HepG2 (cell line): ENCODE data around the gene ICAM5. TPM values are rescaled to one million over a fixed set of nuclear protein-coding genes. Genes with fewer than 3 reads are reported as not detected.

ENCODE experiments used
- ELF1 ChIP-seq: sonication (generic); formaldehyde crosslinking; IDR thresholded peaks from 2 replicates; pipeline ENCODE4 v1.4.0; 2020; ENCODE audit warnings: missing genetic modification reagents
- FOSL2 ChIP-seq: sonication (generic); formaldehyde crosslinking; IDR thresholded peaks from 2 replicates; pipeline ENCODE4 v1.4.0; 2020; ENCODE audit warnings: missing genetic modification reagents
- FOXC1 ChIP-seq: sonication (generic); formaldehyde crosslinking; IDR thresholded peaks from 2 replicates; pipeline ENCODE4 v1.8.0; 2022; ENCODE audit warnings: mild to moderate bottlenecking, missing genetic modification reagents, borderline replicate concordance
- FOXP1 ChIP-seq, 2 experiments: fragments of 450-650 bp in 1 of 2; IDR thresholded peaks; 2 replicates each; pipeline ENCODE4 v1.6.1; 2017 to 2018; ENCODE audit warnings: antibody characterized with exemption in 1 of 2
- GMEB1 ChIP-seq: sonication (generic); formaldehyde crosslinking; IDR thresholded peaks from 2 replicates; pipeline ENCODE4 v1.5.1; 2020; ENCODE audit warnings: missing genetic modification reagents, mild to moderate bottlenecking, borderline replicate concordance
- GPN1 ChIP-seq: sonication (generic); formaldehyde crosslinking; IDR thresholded peaks from 2 replicates; pipeline ENCODE4 v1.5.1; 2020; ENCODE audit warnings: missing genetic modification reagents, borderline replicate concordance
- GTF3A ChIP-seq: sonication (generic); formaldehyde crosslinking; conservative IDR thresholded peaks from 2 replicates; pipeline ENCODE4 v1.4.0; 2020; ENCODE audit warnings: mild to moderate bottlenecking, missing genetic modification reagents
- IRX3 ChIP-seq: sonication (generic); formaldehyde crosslinking; IDR thresholded peaks from 2 replicates; pipeline ENCODE4 v1.8.1; 2023; ENCODE audit warnings: mild to moderate bottlenecking, low read depth, missing genetic modification reagents, borderline replicate concordance
- KLF16 ChIP-seq, 2 experiments: sonication (generic) in 1 of 2; formaldehyde crosslinking in 1 of 2; IDR thresholded peaks; 2 replicates each; pipeline versions ENCODE4 v1.6.1 to v1.8.0; 2016 to 2023; ENCODE audit warnings: missing genetic modification reagents in 2 of 2, missing compliant biosample characterization in 1 of 2
- MLLT10 ChIP-seq: sonication (generic); formaldehyde crosslinking; IDR thresholded peaks from 2 replicates; pipeline ENCODE4 v1.4.0; 2020; ENCODE audit warnings: missing genetic modification reagents
- SKI ChIP-seq: fragments of 450-650 bp; IDR thresholded peaks from one replicate; pipeline ENCODE4 v1.6.1; 2018; ENCODE audit warnings: mild to moderate bottlenecking; ENCODE audit not compliant: partially characterized antibody
- TAF1 ChIP-seq: sonication (generic); formaldehyde crosslinking; IDR thresholded peaks from 2 replicates; pipeline ENCODE4 v1.4.0; 2020; ENCODE audit warnings: missing genetic modification reagents
- TAF15 ChIP-seq: fragments of 200-400 bp; formaldehyde crosslinking; IDR thresholded peaks from one replicate; pipeline ENCODE4 v1.6.1; 2018; ENCODE audit warnings: mild to moderate bottlenecking, low read depth, low read length; ENCODE audit not compliant: poor library complexity, severe bottlenecking
- ZBTB2 ChIP-seq: sonication (generic); formaldehyde crosslinking; IDR thresholded peaks from 2 replicates; pipeline ENCODE4 v1.8.0; 2022; ENCODE audit warnings: low read depth, missing genetic modification reagents
- ZBTB38 ChIP-seq: sonication (generic); formaldehyde crosslinking; IDR thresholded peaks from 2 replicates; pipeline ENCODE4 v1.5.1; 2020; ENCODE audit warnings: mild to moderate bottlenecking, missing genetic modification reagents
- ZC3H4 ChIP-seq: sonication (generic); formaldehyde crosslinking; IDR thresholded peaks from 2 replicates; pipeline ENCODE4 v1.4.0; 2020; ENCODE audit warnings: missing genetic modification reagents, borderline replicate concordance
- ZFP1 ChIP-seq: IDR thresholded peaks from 2 replicates; pipeline ENCODE4 v1.6.1; 2016
- ZNF3 ChIP-seq: IDR thresholded peaks from 2 replicates; pipeline ENCODE4 v1.7.0; 2017; ENCODE audit warnings: inconsistent platforms
- ZNF543 ChIP-seq: sonication (generic); formaldehyde crosslinking; IDR thresholded peaks from 2 replicates; pipeline ENCODE4 v1.4.0; 2020; ENCODE audit warnings: mild to moderate bottlenecking, missing genetic modification reagents
- ZNF569 ChIP-seq: sonication (generic); formaldehyde crosslinking; IDR thresholded peaks from 2 replicates; pipeline ENCODE4 v1.5.0; 2020; ENCODE audit warnings: mild to moderate bottlenecking, missing genetic modification reagents, moderate library complexity, borderline replicate concordance
- ZNF607 ChIP-seq: sonication (generic); formaldehyde crosslinking; IDR thresholded peaks from 2 replicates; pipeline ENCODE4 v1.5.1; 2020; ENCODE audit warnings: missing genetic modification reagents, mild to moderate bottlenecking, borderline replicate concordance
- ZNF747 ChIP-seq: sonication (generic); formaldehyde crosslinking; IDR thresholded peaks from 2 replicates; pipeline ENCODE4 v1.8.1; 2023; ENCODE audit warnings: missing genetic modification reagents, mild to moderate bottlenecking, borderline replicate concordance
- polyA plus RNA-seq, 8 experiments: library from polyadenylated mRNA; depleted of rRNA in 3 of 8; stranded (reverse) in 7 of 8; unstranded in 1 of 8; fragments of >200 nt; fragmentation: Illumina TruSeq in 4 of 8; extraction: Trizol in 4 of 8; gene quantifications; 2 replicates each; pipeline versions ENCODE4 v1.2.1 to v1.2.3, GENCODE V29; 2011 to 2016; ENCODE audit warnings: low read depth in 4 of 8, missing spikeins in 1 of 8, mixed read lengths in 1 of 8; ENCODE audit not compliant: insufficient read depth in 1 of 8
- total RNA-seq, 5 experiments: library from RNA; depleted of rRNA; stranded (reverse); fragments of >200 nt; fragmentation: Illumina TruSeq; extraction: Trizol; gene quantifications; 2 replicates each; pipeline ENCODE4 v1.2.3, GENCODE V29; 2016; ENCODE audit warnings: low read depth in 1 of 5
- TF ChIP-seq, protein P1 (sequence below): sonication (generic); formaldehyde crosslinking; IDR thresholded peaks from 2 replicates; pipeline ENCODE4 v1.4.0; 2020; ENCODE audit warnings: mild to moderate bottlenecking, missing genetic modification reagents
- TF ChIP-seq, protein P2 (sequence below): sonication (generic); formaldehyde crosslinking; IDR thresholded peaks from 2 replicates; pipeline ENCODE4 v1.8.1; 2023; ENCODE audit warnings: mild to moderate bottlenecking, missing genetic modification reagents
- TF ChIP-seq, protein P3 (sequence below): sonication (generic); formaldehyde crosslinking; IDR thresholded peaks from 2 replicates; pipeline ENCODE4 v1.5.0; 2020; ENCODE audit warnings: missing genetic modification reagents

Gene ICAM5
- total and polyA plus RNA-seq, 2 of the 13 experiments (the other 11 are each of a cell fraction or from before 2014, with no cell fraction given) = 0.46 to 1.6 TPM

DNA sequence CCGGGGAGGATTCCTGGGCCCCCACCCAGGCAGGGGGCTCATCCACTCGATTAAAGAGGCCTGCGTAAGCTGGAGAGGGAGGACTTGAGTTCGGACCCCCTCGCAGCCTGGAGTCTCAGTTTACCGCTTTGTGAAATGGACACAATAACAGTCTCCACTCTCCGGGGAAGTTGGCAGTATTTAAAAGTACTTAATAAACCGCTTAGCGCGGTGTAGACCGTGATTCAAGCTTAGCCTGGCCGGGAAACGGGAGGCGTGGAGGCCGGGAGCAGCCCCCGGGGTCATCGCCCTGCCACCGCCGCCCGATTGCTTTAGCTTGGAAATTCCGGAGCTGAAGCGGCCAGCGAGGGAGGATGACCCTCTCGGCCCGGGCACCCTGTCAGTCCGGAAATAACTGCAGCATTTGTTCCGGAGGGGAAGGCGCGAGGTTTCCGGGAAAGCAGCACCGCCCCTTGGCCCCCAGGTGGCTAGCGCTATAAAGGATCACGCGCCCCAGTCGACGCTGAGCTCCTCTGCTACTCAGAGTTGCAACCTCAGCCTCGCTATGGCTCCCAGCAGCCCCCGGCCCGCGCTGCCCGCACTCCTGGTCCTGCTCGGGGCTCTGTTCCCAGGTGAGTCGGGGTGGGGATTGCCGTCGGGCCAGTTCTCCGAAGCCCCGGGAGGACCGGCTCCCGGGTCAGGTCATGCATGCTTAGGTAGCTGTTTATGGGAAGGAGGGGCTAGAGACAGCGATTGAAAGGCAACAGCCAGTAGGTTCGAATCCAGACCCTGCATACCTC lies 18.9 kb upstream of the ICAM5 start, which contains the start of gene ICAM1 (continued):
- TF ChIP-seq, protein P1, sequence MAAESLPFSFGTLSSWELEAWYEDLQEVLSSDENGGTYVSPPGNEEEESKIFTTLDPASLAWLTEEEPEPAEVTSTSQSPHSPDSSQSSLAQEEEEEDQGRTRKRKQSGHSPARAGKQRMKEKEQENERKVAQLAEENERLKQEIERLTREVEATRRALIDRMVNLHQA (CRISPR knock-in tag) = peak; percentile 87; the same call in 1 of the 2 replicates
- peak; percentile 96 for TF ChIP-seq ZNF607
- TF ChIP-seq IRX3 (CRISPR knock-in tag) = peak; percentile 77; the same call in 1 of the 2 replicates
- TF ChIP-seq GTF3A (CRISPR knock-in tag) = no peak
- peak; percentile 58; the same call in 1 of the 2 replicates for TF ChIP-seq ZBTB2 (CRISPR knock-in tag)
- peak; percentile 64 for TF ChIP-seq FOSL2 (CRISPR knock-in tag)
- TF ChIP-seq FOXP1 (IDR thresholded peaks at IDR 0.05) = no peak
- TF ChIP-seq FOXP1 (CRISPR knock-in tag; IDR thresholded peaks at IDR 0.05) = peak; percentile 34
- peak; percentile 90 for TF ChIP-seq TAF1 (CRISPR knock-in tag)
- TF ChIP-seq ZFP1 (CRISPR knock-in tag) = 0 out of 2 replicates have a peak, but pooled peaks have one; percentile 24
- TF ChIP-seq GPN1 = no peak
- TF ChIP-seq, protein P2, sequence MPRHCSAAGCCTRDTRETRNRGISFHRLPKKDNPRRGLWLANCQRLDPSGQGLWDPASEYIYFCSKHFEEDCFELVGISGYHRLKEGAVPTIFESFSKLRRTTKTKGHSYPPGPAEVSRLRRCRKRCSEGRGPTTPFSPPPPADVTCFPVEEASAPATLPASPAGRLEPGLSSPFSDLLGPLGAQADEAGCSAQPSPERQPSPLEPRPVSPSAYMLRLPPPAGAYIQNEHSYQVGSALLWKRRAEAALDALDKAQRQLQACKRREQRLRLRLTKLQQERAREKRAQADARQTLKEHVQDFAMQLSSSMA (CRISPR knock-in tag) = peak; percentile 78
- no peak for TF ChIP-seq MLLT10
- TF ChIP-seq SKI = no peak
- TF ChIP-seq ZBTB38 (CRISPR knock-in tag) = no peak; the same call in 1 of the 2 replicates
- TF ChIP-seq, protein P3, sequence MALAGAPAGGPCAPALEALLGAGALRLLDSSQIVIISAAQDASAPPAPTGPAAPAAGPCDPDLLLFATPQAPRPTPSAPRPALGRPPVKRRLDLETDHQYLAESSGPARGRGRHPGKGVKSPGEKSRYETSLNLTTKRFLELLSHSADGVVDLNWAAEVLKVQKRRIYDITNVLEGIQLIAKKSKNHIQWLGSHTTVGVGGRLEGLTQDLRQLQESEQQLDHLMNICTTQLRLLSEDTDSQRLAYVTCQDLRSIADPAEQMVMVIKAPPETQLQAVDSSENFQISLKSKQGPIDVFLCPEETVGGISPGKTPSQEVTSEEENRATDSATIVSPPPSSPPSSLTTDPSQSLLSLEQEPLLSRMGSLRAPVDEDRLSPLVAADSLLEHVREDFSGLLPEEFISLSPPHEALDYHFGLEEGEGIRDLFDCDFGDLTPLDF = no peak
- TF ChIP-seq ZNF543 (CRISPR knock-in tag) = peak; percentile 66; the same call in 1 of the 2 replicates
- peak; percentile 65; the same call in 1 of the 2 replicates for TF ChIP-seq GMEB1 (CRISPR knock-in tag)
- TF ChIP-seq ZNF3 = no peak
- TF ChIP-seq FOXC1 = peak; percentile 92; the same call in 1 of the 2 replicates
- no peak for TF ChIP-seq ZNF569 (CRISPR knock-in tag)
- peak in 1 of 2 experiments; percentile 96; a peak in 2 of 4 replicates for TF ChIP-seq KLF16 (CRISPR knock-in tag; IDR thresholded peaks at IDR 0.05)
- TF ChIP-seq TAF15 = no peak
- TF ChIP-seq ZC3H4 = no peak
- TF ChIP-seq ZNF747 (CRISPR knock-in tag) = peak; percentile 83; the same call in 1 of the 2 replicates
- TF ChIP-seq ELF1 (CRISPR knock-in tag) = peak; percentile 90
